ENCODE measurements around the gene ABCA6.

DNA sequence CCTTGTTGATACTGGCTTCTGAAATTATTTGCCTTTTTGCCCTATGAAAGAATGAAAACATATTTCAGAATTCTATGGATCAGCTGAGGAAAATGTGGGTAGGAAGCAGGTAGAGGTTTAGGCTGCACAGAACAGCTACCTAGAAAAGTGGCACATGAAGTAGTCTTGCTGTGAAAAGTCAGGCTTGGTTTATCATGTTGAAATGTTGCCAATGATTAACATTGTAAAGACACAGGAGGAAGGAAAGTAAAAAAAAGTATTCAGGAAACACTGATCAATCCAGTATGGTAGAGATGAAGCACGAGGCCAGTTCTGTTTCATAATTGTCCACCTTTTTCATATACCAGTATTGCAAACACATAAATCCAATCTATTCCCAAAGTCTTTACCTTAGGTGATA lies 29.9 kb downstream of the ABCA6 start:
- TF ChIP-seq, protein P1, sequence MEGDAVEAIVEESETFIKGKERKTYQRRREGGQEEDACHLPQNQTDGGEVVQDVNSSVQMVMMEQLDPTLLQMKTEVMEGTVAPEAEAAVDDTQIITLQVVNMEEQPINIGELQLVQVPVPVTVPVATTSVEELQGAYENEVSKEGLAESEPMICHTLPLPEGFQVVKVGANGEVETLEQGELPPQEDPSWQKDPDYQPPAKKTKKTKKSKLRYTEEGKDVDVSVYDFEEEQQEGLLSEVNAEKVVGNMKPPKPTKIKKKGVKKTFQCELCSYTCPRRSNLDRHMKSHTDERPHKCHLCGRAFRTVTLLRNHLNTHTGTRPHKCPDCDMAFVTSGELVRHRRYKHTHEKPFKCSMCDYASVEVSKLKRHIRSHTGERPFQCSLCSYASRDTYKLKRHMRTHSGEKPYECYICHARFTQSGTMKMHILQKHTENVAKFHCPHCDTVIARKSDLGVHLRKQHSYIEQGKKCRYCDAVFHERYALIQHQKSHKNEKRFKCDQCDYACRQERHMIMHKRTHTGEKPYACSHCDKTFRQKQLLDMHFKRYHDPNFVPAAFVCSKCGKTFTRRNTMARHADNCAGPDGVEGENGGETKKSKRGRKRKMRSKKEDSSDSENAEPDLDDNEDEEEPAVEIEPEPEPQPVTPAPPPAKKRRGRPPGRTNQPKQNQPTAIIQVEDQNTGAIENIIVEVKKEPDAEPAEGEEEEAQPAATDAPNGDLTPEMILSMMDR (IDR thresholded peaks at IDR 0.05; ENCODE audit: low read length), result no peak
- TF ChIP-seq EZH2 (optimal IDR thresholded peaks at IDR 0.05; ENCODE audit: low read depth, low read length), result no peak
- TF ChIP-seq EZH2phosphoT487 (IDR thresholded peaks at IDR 0.05; ENCODE audit: low read length), result no peak
